Hepatic stellate cell (primary cell): ENCODE measurements around the gene CEACAM8.
"Not testable (repeated sequence)": the region's sequence is repeated elsewhere in the genome, so short reads cannot be mapped to it uniquely, and the experiment has no call there.

Experiments
- DNase-seq: peaks from one replicate; pipeline ENCODE4 v3.0.0; 2011; ENCODE audit warnings: low spot score

The CEACAM8 gene

DNA sequence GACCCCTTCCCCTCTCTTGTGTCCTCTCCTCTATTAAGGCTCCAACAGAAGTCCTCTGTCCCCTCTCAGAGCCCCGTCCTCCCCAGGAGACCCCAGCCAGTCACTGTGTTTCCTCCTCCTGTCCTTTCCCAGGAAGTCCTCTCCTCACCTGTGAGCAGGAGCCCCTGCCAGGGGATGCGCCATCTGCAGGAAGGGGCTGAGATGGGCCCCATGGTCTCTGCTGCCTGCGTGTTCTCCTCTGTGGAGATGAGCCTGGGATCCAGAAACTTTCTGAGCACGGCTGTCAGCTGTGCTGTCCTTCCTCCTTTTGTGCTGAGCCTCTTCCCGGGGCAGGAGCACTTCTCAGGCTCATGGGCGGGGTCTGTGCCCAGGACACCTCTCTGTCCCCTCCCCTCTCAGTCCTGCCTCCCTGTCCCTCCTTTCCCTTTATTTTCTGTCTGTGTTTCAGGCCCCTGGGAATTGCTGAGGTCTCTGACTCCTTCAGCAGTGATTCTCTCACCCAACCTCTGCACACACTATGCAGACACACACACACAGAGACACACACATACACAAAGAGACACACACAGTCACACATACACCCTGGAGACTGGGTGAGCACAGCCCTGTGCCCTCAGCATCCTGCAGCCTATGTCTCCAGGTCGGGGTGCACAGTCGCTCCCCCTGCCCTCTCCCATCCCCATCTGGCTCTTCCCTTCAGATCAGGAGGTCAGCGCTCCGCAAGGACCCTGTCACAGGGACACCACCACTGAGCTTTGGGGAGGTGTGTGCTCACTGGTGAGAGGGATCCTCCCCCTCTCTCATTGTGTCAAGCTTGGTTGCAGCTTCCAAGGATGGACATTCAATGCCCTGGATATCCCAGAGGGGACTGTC, at the start of gene CEACAM8:
CEACAM8 (minus strand) TSS at position 308 of the 873 bp plus-strand sequence; CDS start at position 212, 96 bp downstream.
- no peak for DNase-seq

DNA sequence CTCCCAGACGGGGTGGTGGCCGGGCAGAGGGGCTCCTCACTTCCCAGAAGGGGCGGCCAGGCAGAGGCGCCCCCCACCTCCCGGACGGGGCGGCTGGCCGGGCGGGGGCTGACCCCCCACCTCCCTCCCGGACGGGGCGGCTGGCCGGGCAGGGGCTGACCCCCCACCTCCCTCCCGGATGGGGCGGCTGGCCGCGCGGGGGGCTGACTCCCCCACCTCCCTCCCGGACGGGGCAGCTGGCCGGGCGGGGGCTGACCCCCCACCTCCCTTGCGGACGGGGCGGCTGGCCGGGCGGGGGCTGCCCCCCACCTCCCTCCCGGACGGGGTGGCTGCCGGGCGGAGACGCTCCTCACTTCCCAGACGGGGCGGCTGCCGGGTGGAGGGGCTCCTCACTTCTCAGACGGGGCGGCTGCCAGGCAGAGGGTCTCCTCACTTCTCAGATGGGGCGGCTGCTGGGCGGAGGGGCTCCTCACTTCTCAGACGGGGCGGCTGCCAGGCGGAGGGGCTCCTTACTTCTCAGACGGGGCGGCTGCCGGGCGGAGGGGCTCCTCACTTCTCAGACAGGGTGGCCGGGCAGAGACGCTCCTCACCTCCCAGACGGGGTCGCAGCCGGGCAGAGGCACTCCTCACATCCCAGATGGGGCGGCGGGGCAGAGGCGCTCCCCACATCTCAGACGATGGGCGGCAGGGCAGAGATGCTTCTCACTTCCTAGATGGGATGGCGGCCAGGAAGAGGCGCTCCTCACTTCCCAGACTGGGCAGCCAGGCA, 44.8 kb upstream of the CEACAM8 start:
- DNase-seq, result not testable (repeated sequence)

DNA sequence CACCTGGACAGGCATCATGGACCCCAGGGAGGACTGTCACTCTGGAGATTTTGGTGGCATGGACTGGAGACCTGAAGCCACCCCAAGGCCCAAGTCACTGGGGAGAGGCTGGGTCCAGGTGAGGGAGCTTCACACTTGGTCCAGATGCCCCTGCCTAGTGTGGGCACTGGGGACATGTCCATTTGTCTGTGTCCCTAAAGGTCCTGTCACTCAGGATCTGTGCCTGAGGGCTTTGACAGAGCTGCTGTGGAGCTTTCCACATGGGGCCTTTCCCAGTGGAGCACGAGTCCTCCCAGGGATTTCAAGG, 40.5 kb upstream of the CEACAM8 start:
- no peak for DNase-seq

DNA sequence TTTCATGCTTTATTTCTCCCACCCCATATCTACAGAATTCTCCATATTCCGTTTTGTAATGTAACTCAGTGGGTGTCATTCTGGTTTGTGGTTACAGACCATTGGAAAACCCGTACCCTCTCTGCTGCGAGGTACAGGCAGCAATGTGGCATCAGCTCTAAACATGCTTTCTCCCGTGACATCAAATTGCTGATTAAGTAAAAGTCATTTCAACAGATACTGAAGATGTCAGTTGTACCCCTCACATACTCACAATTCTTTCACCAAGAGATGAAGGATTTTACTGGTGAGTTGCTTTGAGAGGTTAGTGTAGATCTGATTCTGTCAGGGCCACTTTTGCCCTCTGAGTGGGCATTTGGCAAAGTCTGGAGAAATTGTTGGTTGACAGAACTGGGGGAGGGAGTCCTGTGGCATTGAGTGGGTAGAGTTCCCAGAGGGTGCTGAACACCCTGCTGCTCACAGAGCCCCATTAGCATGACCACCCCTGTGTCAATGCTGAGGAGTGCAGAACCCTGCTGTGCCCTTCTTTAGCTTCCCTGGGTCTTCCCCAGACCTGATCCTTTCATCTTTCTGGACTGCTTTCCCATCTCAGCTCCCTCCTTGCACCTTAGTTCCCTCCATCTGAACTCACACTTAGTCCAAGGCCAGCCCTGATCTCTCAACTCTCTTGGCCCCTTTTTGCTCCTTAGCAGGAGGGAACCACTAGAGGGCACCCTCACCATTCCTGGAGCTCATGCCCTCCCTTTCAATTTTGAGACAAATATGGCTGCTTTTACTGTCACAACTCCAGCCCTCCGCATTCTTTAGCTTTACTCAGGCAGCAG, 39.9 kb upstream of the CEACAM8 start:
- peak; percentile 46 for DNase-seq

DNA sequence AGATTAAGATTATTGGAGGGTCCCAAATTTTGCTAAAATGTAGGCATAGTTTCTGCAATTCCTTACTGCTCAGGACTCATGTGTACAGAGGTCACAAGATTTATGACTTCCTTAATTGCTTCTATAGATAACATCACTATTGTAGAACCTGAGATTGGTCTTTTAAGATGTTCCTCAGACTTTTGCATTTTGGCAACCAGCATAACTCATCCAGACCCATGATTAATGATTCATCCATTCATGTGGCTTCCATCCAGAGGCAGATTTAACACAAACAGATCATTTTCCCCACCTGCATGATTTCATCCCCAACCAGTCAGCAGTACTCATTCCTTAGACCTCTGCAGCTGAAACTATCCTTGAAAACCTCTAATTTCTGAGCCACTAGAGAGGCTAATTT, 34.5 kb upstream of the CEACAM8 start:
- DNase-seq, result no peak

DNA sequence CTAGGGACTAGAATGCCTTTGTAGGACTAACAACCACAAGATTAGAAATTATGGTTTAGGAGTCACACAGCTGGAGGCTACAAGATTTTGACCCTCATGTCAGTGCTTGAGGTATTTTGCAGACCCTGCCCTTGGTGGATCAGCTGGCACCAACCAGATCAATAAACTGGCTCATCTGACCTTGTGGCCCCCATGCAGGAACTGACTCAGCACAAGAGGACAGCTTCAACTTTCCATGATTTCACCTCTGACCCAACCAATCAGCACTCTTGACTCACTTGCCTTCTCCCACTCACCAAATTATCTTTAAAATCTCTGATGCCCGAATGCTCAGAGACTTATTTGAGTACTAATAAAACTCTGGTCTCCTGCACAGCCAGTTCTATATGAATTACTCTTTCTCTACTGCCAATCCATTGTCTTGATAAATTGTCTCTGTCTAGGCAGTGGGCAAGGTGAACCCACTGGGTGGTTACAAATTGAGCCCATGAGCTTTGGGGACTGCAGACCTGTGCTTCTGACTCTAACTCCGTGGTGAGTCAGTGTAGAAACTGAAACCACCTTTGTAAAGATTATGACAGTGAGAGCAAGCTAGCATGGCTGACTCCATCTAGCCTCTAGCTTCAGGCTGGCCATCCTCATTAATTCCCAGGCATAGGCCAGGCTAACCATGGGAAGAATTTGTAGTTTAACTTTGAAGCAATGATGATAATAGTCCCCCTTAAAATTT, 33.9 kb upstream of the CEACAM8 start:
- no peak for DNase-seq

DNA sequence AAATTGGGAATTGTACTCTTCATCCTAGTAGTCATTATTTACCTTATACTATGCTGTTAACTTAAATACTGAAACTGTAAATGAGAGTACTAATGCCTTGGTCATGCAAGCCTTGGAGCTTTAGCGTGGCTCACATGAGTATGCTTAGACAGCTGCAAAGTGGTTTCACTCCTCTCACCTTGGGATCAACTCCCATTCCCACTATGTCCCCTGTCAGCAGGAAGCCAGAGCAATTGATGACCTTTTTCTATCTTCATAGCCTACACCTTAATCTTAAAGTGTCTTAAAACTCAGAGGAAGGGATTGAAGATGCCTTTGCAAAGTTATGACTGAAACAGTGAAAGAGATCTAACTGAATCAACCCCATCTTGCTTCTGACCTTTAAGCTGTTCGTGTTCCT, 33.2 kb upstream of the CEACAM8 start:
- DNase-seq, result no peak

DNA sequence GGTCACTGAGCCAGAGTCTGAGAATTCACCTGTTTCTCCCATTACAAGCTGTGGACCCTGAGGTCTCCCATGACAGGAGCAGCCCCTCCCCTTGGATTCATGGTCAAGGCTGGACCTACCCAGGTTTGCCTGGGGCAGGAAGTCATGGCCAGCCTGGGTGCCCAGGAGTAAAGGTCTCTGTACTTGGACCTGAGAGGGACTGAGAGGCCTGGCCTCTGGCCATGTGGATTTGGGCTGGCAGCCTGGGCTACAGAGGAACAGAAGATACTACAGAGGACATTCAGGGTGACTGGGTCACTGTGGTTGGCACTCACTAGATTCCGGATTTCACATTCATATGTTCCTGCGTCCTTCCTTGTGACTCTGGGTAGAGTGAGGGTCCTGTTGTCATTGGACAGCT, 31.5 kb upstream of the CEACAM8 start:
- DNase-seq, result no peak

DNA sequence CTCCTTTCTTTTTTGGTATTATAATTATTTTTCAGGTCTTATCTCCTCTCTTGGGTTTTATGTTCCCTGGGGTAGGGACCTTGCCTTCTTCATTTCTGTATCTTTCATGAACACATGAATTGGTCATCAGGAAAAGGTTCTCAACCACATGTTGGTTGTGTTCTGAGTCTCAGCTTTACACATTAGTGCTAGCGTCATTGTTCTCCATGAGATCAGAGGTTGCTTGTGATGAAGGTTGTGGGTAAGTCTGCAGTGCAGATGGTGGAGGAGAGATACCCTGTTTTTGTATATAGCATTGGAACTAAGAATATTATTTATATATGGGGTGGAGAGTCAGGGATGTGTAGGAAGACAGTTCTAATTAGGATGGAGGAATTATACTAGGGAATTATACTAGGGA, 24.5 kb upstream of the CEACAM8 start:
- no peak for DNase-seq

DNA sequence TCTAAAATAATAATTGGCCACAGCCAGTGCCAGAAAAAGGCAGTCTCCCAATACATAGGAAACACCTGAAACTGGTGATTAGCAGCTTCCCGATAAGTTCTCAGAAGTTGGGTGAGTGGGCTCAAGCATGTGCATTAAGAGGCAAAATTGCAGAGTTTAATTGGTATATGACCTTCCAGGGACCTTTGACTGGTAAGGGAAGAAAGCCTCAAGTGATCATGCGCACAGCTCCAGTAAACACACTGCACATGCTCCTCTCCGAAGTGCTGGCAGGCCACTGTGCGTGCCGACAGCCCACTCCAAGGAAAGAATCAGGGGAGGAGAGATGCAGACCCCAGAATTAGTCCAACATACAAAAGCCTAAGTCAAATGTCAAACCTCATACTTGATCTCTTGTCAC, 18.9 kb upstream of the CEACAM8 start:
- no peak for DNase-seq

DNA sequence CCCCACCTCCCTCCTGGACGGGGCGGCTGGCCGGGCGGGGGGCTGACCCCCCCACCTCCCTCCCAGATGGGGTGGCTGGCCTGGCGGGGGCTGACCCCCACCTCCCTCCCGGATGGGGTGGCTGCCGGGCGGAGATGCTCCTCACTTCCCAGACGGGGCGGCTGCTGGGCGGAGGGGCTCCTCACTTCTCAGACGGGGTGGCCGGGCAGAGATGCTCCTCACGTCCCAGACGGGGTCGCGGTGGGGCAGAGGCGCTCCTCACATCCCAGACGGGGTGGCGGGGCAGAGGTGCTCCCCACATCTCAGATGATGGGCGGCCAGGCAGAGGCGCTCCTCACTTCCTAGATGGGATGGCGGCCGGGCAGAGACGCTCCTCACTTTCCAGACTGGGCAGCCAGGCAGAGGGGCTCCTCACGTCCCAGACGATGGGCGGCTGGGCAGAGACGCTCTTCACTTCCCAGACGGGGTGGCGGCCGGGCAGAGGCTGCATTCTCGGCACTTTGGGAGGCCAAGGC, 15.7 kb upstream of the CEACAM8 start:
- DNase-seq, result not testable (repeated sequence)

DNA sequence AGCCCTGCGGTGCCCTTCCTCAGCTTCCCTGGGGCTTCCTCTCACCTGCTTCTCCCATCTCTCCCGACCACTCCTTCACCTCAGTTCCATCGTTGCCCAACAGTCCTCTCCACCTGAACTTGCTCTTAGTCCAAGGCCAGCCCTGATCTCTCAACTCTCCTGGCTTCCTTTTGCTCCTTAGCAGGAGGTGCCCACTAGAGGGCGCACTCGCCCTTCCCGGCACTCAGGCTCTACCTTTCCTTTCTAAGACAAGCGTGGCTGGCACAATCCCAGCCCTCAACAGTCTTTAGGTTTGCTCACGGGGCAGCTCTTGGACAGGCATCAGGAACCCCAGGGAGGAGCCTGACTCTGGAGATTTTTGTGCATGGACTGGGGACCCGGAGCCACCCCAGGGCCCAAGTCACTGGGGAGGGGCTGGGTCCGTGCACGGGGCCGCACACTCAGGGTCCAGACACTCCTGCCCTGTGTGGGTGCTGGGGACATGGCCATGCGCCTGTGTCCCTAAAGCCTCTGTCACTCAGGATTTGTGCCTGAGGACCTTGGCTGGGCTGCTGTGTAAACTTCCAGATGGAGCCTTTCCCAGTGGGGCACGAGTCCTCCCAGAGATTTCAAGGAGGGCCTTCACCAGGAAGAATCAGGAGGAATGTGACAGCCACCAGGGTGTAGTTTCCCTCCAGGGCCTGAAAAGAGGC, 12.1 kb upstream of the CEACAM8 start:
- DNase-seq, result peak; percentile 48

DNA sequence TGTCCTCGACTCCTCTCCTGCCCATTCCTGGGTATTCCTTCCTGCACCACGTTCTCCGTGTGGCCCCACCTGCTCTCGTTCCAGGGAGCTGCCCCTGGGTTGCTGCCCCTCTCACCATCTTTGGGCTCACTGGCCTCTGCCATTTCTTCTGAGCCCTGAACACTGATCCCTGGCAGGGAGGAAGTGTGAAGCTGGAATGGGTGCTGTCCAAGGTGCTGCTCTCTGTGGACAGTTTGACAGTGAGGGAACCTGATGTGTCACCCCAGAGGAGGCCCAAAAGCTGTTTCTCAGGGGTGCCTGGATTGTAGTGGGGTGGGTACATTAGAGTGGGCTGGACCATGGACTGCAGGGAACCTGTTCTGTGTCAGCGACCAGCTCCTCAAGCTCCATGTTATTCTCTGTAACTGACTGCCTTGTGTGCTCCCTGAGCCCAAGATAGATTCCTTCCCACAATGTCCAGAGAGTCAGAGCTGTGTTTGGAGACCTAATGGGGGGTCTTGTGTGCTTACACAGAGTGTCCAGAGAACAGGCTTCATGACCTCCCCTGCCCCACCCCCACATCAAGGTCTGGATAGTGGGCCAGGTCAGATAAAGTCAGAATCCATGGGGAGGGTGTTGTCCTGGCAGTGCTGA, 7.2 kb upstream of the CEACAM8 start:
- peak; percentile 47 for DNase-seq

DNA sequence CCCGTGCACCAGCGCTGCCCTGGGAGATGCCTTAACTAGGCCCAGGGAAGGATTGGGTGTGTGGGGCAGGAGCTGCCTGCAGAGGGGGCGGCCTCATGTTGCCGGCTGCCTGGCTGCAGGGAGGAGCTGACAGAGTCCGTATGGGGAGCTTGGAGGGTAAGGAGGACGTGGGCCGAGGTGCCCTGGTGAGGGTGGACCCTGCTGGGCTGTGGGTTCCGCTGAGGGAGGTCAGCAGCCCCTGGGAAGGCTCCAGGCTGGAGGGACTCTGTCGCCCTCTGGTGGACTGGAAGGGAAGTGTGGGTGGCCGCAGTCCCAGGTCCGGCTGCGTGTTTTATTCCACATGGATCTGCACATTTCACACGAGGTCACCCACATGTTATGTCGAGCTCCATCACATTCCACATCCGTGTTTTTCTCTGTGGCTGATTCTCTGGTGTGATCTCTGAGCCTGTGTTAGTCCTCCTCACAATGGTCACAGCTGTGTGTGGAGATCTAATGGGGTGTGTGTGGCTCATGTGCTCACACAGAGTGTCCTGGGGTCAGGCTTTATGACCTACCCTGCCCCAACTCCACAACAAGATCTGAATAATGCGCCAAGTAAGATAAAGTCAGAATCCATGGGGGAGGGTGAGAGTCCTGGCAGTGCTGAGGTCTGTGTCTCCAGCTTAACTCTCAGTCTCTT, 1.8 kb upstream of the CEACAM8 start:
- peak; percentile 34 for DNase-seq

DNA sequence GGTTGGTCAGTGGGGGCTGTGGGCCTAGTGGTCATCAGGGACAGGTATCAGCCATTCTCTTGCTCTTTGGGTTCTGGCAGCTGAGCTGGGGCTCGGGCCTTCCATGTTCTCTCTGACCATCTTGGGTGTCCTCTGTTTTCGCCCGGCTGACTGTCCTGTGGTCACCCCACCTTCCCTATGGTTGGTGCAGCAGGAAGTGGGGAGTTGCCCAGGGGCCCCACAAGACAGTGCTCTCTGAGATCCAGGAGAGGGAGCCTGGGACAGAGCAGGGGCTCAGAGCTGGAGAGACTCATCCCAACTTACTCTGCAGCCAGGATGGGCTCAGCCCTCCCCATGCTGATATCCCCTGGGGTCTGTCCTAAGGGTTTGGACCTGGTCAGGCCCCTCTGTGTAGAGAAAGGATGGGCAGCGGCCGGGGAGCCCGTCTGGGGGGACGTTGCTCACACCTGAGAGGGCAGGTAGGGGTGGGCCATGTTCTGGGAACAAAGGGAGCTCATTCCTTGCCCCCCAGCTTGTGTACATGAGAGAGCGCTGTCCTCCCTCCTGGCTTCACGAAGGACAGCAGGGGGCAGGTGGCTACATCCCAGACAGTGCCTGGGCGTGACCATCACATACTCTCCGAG, 937 bp upstream of the CEACAM8 start:
- no peak for DNase-seq

DNA sequence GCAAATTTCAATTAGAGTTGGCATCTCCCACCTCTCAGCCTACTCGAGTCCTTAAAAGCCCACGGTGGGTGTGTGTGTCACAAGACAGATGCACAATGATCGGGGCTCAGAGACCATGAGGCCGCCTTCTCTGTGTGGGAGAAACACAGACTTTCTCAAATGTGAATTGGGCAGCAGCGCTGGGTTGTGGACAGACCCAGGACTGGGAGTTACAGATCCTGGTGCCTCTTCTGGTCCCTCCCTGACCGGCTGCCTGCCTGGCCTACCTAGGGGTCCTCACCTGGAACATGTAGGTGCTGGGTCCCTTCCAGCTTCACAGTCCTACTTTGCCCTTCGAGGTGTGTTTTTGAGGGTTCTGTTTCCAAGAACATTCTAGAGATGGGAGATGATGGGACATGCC, 4.9 kb downstream of the CEACAM8 start:
- DNase-seq, result no peak

DNA sequence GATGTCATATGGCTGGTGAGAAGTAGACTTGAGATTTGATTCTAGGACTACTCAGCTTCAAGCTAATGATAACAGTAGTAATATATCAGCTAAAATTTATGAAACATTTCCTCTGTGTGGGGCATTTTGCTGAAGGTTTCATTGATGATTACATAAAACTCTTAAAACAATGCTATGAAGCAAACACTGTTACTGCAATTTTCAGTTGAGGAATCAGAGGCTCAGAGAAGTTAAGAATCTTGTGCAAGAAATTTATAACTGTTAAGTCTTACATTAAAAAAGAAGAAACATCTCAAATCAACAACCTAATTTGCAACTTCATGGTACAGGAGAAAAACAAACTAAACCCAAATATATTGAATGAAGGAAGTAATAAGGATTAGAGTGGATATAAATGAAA, 10.3 kb downstream of the CEACAM8 start:
- no peak for DNase-seq

DNA sequence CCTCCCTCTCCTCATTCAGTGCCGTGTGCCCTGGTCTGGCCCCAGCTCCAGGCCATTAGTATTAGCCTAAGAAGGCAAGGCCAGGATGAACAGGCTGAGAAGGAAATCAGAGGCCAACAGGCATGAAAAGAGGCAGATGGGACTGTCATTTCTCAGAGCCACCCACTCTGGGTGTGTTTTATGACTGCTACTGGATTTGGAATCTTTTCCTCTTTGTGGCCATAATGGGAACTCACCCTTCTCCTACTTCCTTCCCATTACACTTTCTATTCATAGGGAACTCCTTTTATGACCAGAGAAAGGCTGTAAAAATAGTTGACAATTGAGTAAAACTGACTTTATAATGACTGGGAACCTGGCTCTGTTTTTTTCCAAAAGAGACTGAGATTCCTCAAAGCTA, 17.7 kb downstream of the CEACAM8 start:
- DNase-seq, result no peak

DNA sequence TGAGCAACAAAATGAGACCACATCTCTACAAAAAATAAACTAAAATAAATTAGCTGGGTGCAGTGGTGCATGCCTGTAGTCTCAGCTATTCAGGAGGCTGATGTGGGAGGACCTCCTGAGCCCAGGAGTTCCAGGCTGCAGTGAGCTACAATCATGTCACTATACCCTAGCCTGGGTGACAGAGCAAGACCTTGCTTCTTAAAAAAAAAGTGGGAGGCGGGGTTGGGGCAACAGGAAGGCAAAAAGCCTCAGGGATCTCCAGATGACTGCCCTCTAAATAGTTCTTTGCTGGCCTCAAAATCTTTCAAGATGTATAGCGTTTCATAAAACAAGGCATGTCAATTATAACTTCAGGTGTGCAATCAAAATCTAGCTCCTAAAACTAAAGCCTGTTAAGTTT, 18.5 kb downstream of the CEACAM8 start:
- no peak for DNase-seq

DNA sequence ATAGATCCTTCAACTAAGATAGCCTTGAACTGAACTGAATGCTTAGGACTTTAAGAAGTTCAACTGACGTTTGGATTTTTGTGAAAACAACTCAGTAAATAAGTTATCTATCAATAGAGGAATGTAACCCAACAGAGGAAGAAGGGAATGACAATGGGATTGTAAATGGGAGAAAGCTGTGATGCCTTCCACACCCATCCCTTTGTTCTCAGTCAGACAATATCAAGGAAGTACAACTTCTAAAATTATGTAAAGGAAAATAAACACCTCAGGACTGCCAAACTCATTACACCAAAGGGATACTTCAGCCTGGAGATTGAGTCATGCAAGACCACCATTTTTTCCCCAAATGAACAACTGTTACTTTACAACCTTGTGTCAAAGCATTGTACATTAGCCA, 21.1 kb downstream of the CEACAM8 start:
- no peak for DNase-seq
